GM12878 (cell line): Measurements from ENCODE around the gene PUS7L. TPM values are rescaled to one million over a fixed set of nuclear protein-coding genes. Genes with fewer than 3 reads are reported as not detected.

Source experiments
- CHD1 ChIP-seq: IDR thresholded peaks from 2 replicates; pipeline ENCODE4 v1.6.1; 2012; ENCODE audit warnings: low read depth, low read length, improper control_type of control experiment
- CREB1 ChIP-seq: IDR thresholded peaks from 2 replicates; pipeline ENCODE4 v1.6.1; 2012; ENCODE audit warnings: low read depth, mild to moderate bottlenecking, inconsistent platforms
- CREM ChIP-seq: IDR thresholded peaks from 2 replicates; pipeline ENCODE4 v1.6.1; 2014; ENCODE audit warnings: antibody characterized with exemption, low read depth
- EED ChIP-seq: sonication (generic); IDR thresholded peaks from 2 replicates; pipeline ENCODE4 v1.6.1; 2016; ENCODE audit warnings: antibody characterized with exemption, low read depth
- EZH2 ChIP-seq: IDR thresholded peaks from 2 replicates; pipeline ENCODE4 v1.6.1; 2012; ENCODE audit warnings: low read depth, mild to moderate bottlenecking, control low read depth, inconsistent platforms, low read length, borderline replicate concordance; ENCODE audit not compliant: control insufficient read depth
- FOS ChIP-seq: IDR thresholded peaks from 3 replicates; pipeline ENCODE4 v1.6.1; 2011; ENCODE audit warnings: borderline replicate concordance; ENCODE audit not compliant: insufficient read length; ENCODE audit errors: extremely low read depth
- FOXM1 ChIP-seq: IDR thresholded peaks from 2 replicates; pipeline ENCODE4 v1.6.1; 2012; ENCODE audit warnings: low read depth, mild to moderate bottlenecking, inconsistent platforms, low read length, moderate library complexity
- GATAD2B ChIP-seq: fragments of 450-650 bp; conservative IDR thresholded peaks from 2 replicates; pipeline ENCODE4 v1.6.1; 2017; ENCODE audit warnings: low read depth, mild to moderate bottlenecking, moderate library complexity
- HDAC2 ChIP-seq: fragments of 200-600 bp; sonication (generic); IDR thresholded peaks from 2 replicates; pipeline ENCODE4 v1.6.1; 2017
- IKZF2 ChIP-seq, 2 experiments: fragments of 450-650 bp; IDR thresholded peaks; 2 replicates each; pipeline ENCODE4 v1.6.1; 2017; ENCODE audit warnings: mild to moderate bottlenecking in 2 of 2, moderate library complexity in 2 of 2
- IRF4 ChIP-seq: IDR thresholded peaks from 2 replicates; pipeline ENCODE4 v1.6.1; 2011; ENCODE audit warnings: low read depth, low read length
- MXI1 ChIP-seq: fragments of 150-350 bp; IDR thresholded peaks from 2 replicates; pipeline ENCODE4 v1.6.1; 2011; ENCODE audit warnings: low read depth, mild to moderate bottlenecking, inconsistent platforms, low read length, improper control_type of control experiment
- SIN3A ChIP-seq: IDR thresholded peaks from 2 replicates; pipeline ENCODE4 v1.6.1; 2012; ENCODE audit warnings: low read depth, low read length, improper control_type of control experiment
- SREBF2 ChIP-seq: IDR thresholded peaks from 2 replicates; pipeline ENCODE4 v1.6.1; 2012; ENCODE audit warnings: mild to moderate bottlenecking, low read length
- SUZ12 ChIP-seq: fragments of 200-600 bp; sonication (generic); IDR thresholded peaks from one replicate; pipeline ENCODE4 v1.6.1; 2018; ENCODE audit warnings: antibody characterized with exemption, mild to moderate bottlenecking; ENCODE audit not compliant: unreplicated experiment
- ZNF274 ChIP-seq: IDR thresholded peaks from one replicate; pipeline ENCODE4 v1.8.0; 2011; ENCODE audit not compliant: insufficient read length, insufficient read depth
- polyA plus RNA-seq, 11 experiments: library from polyadenylated mRNA; depleted of rRNA in 4 of 11; unstranded in 6 of 11; stranded (reverse) in 5 of 11; fragments of >200 nt; fragmentation: Nextera tagmentation in 4 of 11; fragmentation: Illumina TruSeq in 1 of 11; extraction: Ambion mirVana in 4 of 11; extraction: Trizol in 1 of 11; gene quantifications; 1 replicate in 1 of 11; 2 replicates in 10 of 11; pipeline versions ENCODE4 v1.2.1 to v1.2.3, GENCODE V29; 2011 to 2016; ENCODE audit warnings: inconsistent platforms in 2 of 11, missing spikeins in 2 of 11, low read depth in 1 of 11
- total RNA-seq, 4 experiments: library from RNA; depleted of rRNA in 3 of 4; stranded (reverse); fragments of >200 nt in 3 of 4; fragmentation: Illumina TruSeq in 1 of 4; extraction: Trizol in 1 of 4; gene quantifications; 2 replicates each; pipeline versions ENCODE4 v1.2.1 to v1.2.3, GENCODE V29; 2013 to 2021
- TF ChIP-seq, protein P1 (sequence below): IDR thresholded peaks from 2 replicates; pipeline ENCODE4 v1.6.1; 2012; ENCODE audit warnings: improper control_type of control experiment, low read depth, low read length; ENCODE audit not compliant: insufficient replicate concordance
- TF ChIP-seq, protein P2 (sequence below): fragments of 450-650 bp; IDR thresholded peaks from 2 replicates; pipeline ENCODE4 v1.6.1; 2017; ENCODE audit warnings: mild to moderate bottlenecking, moderate library complexity
- TF ChIP-seq, protein P3 (sequence below): fragments of 450-650 bp; IDR thresholded peaks from 2 replicates; pipeline ENCODE4 v1.6.1; 2017; ENCODE audit warnings: borderline replicate concordance

PUS7L gene
- total and polyA plus RNA-seq, 10 of the 15 experiments (the other 5 are each of a cell fraction or from before 2014, with no cell fraction given), result 7.2 to 42.1 (median 19.6) TPM

DNA sequence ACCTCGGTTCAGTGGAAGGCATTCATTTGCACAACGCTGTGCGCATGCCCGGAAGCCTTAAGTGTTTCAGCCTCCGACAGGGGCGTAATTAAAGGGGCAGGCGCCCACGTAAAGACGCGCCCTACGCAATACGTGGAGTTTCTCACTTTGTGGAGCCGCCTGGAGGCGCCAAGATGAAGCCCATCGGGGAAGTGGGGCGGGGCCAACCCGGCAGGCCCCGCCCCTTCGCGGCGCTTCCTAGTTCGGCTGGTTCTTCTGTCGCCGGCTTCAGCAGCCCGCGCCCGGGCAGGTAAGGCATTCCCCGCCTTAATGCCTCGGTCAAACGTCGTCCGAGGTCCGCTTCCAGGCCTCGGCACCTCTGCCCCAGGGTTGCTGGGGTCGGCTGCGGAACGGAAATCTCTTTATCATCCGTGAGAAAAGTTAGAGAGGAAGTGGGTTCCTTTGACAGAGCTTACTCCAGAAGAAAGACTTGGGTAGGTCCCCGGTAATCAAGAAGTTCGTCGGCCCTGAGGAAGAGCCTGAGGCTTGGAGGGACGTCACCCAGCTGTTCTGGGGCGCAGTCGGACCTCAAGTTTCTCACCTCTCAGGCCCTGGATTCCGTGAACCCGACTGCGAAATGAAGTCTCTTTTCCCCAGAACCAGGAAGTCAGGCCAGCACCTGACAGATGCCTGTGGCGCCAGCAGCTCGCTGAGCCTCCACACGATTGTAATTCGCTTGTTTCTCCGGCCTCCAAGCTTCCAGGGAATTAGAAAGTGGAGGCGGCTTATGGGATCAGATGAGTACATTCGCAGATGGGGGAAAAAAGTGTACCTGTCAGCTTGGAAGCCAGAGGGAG is at the start of gene PUS7L, which contains the start of gene IRAK4 (continued):
- TF ChIP-seq, protein P1, sequence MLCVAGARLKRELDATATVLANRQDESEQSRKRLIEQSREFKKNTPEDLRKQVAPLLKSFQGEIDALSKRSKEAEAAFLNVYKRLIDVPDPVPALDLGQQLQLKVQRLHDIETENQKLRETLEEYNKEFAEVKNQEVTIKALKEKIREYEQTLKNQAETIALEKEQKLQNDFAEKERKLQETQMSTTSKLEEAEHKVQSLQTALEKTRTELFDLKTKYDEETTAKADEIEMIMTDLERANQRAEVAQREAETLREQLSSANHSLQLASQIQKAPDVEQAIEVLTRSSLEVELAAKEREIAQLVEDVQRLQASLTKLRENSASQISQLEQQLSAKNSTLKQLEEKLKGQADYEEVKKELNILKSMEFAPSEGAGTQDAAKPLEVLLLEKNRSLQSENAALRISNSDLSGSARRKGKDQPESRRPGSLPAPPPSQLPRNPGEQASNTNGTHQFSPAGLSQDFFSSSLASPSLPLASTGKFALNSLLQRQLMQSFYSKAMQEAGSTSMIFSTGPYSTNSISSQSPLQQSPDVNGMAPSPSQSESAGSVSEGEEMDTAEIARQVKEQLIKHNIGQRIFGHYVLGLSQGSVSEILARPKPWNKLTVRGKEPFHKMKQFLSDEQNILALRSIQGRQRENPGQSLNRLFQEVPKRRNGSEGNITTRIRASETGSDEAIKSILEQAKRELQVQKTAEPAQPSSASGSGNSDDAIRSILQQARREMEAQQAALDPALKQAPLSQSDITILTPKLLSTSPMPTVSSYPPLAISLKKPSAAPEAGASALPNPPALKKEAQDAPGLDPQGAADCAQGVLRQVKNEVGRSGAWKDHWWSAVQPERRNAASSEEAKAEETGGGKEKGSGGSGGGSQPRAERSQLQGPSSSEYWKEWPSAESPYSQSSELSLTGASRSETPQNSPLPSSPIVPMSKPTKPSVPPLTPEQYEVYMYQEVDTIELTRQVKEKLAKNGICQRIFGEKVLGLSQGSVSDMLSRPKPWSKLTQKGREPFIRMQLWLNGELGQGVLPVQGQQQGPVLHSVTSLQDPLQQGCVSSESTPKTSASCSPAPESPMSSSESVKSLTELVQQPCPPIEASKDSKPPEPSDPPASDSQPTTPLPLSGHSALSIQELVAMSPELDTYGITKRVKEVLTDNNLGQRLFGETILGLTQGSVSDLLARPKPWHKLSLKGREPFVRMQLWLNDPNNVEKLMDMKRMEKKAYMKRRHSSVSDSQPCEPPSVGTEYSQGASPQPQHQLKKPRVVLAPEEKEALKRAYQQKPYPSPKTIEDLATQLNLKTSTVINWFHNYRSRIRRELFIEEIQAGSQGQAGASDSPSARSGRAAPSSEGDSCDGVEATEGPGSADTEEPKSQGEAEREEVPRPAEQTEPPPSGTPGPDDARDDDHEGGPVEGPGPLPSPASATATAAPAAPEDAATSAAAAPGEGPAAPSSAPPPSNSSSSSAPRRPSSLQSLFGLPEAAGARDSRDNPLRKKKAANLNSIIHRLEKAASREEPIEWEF, result no peak
- TF ChIP-seq CREB1 (peak; percentile 91), MXI1 (peak; percentile 44; the same call in 1 of the 2 replicates), IRF4 (0 out of 2 replicates have a peak, but pooled peaks have one; percentile 5), SREBF2 (no peak), ZNF274 (no peak), EED (peak; percentile 43; the same call in 1 of the 2 replicates), EZH2 (no peak), SUZ12 (no peak), FOXM1 (no peak), IKZF2 (IDR thresholded peaks at IDR 0.05) (no peak; a peak in 4 of 4 replicates), CREM (peak; percentile 85; the same call in 1 of the 2 replicates), HDAC2 (no peak), SIN3A (no peak), CHD1 (no peak), FOS (no peak), GATAD2B (peak; percentile 83; the same call in 1 of the 2 replicates)
- TF ChIP-seq, protein P2, sequence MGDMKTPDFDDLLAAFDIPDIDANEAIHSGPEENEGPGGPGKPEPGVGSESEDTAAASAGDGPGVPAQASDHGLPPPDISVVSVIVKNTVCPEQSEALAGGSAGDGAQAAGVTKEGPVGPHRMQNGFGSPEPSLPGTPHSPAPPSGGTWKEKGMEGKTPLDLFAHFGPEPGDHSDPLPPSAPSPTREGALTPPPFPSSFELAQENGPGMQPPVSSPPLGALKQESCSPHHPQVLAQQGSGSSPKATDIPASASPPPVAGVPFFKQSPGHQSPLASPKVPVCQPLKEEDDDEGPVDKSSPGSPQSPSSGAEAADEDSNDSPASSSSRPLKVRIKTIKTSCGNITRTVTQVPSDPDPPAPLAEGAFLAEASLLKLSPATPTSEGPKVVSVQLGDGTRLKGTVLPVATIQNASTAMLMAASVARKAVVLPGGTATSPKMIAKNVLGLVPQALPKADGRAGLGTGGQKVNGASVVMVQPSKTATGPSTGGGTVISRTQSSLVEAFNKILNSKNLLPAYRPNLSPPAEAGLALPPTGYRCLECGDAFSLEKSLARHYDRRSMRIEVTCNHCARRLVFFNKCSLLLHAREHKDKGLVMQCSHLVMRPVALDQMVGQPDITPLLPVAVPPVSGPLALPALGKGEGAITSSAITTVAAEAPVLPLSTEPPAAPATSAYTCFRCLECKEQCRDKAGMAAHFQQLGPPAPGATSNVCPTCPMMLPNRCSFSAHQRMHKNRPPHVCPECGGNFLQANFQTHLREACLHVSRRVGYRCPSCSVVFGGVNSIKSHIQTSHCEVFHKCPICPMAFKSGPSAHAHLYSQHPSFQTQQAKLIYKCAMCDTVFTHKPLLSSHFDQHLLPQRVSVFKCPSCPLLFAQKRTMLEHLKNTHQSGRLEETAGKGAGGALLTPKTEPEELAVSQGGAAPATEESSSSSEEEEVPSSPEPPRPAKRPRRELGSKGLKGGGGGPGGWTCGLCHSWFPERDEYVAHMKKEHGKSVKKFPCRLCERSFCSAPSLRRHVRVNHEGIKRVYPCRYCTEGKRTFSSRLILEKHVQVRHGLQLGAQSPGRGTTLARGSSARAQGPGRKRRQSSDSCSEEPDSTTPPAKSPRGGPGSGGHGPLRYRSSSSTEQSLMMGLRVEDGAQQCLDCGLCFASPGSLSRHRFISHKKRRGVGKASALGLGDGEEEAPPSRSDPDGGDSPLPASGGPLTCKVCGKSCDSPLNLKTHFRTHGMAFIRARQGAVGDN, result peak; percentile 13
- TF ChIP-seq, protein P3, sequence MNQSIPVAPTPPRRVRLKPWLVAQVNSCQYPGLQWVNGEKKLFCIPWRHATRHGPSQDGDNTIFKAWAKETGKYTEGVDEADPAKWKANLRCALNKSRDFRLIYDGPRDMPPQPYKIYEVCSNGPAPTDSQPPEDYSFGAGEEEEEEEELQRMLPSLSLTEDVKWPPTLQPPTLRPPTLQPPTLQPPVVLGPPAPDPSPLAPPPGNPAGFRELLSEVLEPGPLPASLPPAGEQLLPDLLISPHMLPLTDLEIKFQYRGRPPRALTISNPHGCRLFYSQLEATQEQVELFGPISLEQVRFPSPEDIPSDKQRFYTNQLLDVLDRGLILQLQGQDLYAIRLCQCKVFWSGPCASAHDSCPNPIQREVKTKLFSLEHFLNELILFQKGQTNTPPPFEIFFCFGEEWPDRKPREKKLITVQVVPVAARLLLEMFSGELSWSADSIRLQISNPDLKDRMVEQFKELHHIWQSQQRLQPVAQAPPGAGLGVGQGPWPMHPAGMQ, result no peak
